ENCODE results near the gene PPAN.

DNA sequence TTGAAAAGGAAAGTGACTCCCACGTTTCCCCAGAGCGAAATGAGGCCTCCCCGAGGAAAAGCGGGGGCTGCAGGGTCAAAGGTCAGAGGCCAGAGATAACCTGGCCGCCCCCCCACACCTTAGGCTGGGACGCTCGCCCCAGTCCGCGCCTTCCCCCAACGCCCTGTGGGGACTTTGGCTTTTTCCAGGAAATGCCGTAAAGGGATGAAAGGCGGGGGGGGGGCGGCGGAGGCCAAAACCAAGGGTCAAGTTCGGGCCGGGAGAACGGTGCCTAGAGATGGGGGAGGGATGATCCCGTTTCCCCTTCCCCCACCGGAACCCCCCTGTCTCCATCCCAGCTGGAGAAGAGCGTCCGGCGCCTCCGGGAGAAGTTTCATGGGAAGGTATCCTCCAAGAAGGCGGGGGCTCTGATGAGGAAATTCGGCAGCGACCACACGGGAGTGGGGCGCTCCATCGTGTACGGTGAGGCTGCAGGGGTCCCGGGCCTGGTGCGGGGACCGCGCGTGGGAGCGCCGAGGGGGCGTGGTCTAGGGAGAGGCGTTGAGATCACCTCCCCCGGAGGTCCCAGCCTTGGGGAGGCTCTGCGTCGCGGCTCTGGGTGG is 19.5 kb upstream of the PPAN start:
- TF ChIP-seq, protein P1, sequence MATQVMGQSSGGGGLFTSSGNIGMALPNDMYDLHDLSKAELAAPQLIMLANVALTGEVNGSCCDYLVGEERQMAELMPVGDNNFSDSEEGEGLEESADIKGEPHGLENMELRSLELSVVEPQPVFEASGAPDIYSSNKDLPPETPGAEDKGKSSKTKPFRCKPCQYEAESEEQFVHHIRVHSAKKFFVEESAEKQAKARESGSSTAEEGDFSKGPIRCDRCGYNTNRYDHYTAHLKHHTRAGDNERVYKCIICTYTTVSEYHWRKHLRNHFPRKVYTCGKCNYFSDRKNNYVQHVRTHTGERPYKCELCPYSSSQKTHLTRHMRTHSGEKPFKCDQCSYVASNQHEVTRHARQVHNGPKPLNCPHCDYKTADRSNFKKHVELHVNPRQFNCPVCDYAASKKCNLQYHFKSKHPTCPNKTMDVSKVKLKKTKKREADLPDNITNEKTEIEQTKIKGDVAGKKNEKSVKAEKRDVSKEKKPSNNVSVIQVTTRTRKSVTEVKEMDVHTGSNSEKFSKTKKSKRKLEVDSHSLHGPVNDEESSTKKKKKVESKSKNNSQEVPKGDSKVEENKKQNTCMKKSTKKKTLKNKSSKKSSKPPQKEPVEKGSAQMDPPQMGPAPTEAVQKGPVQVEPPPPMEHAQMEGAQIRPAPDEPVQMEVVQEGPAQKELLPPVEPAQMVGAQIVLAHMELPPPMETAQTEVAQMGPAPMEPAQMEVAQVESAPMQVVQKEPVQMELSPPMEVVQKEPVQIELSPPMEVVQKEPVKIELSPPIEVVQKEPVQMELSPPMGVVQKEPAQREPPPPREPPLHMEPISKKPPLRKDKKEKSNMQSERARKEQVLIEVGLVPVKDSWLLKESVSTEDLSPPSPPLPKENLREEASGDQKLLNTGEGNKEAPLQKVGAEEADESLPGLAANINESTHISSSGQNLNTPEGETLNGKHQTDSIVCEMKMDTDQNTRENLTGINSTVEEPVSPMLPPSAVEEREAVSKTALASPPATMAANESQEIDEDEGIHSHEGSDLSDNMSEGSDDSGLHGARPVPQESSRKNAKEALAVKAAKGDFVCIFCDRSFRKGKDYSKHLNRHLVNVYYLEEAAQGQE (IDR thresholded peaks at IDR 0.05; ENCODE audit: insufficient read depth in 1 of 2, low read depth in 2 of 2, low read length in 1 of 2): no peak
- TF ChIP-seq, protein P2, sequence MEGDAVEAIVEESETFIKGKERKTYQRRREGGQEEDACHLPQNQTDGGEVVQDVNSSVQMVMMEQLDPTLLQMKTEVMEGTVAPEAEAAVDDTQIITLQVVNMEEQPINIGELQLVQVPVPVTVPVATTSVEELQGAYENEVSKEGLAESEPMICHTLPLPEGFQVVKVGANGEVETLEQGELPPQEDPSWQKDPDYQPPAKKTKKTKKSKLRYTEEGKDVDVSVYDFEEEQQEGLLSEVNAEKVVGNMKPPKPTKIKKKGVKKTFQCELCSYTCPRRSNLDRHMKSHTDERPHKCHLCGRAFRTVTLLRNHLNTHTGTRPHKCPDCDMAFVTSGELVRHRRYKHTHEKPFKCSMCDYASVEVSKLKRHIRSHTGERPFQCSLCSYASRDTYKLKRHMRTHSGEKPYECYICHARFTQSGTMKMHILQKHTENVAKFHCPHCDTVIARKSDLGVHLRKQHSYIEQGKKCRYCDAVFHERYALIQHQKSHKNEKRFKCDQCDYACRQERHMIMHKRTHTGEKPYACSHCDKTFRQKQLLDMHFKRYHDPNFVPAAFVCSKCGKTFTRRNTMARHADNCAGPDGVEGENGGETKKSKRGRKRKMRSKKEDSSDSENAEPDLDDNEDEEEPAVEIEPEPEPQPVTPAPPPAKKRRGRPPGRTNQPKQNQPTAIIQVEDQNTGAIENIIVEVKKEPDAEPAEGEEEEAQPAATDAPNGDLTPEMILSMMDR (IDR thresholded peaks at IDR 0.05): no peak
